Hypothalamus (tissue), 51 donors: ENCODE results near the gene TSPAN18.
A peak's percentile ranks its signal among the peaks of the same experiment; 100 is the strongest.
"Not testable (repeated sequence)": the region's sequence is repeated elsewhere in the genome, so short reads cannot be mapped to it uniquely, and the experiment has no call there.

Source experiments
- DNase-seq, 51 donors: peaks; one replicate each; lab custom pipeline; 2025; lab: John Stamatoyannopoulos, UW

TSPAN18 gene

DNA sequence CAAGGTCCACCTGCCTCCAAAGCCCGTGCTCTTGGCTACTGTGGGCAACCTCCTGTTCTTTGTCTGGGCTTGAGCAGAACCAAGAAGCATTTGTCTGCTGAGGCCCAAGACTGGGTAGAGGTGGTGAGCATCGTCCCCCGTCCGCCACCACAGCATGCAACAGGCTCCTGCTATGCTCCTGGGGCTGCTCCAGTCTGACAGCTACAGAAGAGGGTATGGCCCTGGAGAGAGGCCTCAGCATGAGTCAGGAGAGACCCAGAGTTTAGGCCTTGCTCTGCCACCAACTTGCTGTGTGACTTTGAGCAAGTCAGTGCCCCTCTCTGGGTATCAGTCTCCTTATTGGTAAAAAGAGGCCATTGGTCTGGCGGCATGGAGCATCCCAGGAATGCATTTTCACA is 132.8 kb downstream of the TSPAN18 start:
- no peak for DNase-seq

DNA sequence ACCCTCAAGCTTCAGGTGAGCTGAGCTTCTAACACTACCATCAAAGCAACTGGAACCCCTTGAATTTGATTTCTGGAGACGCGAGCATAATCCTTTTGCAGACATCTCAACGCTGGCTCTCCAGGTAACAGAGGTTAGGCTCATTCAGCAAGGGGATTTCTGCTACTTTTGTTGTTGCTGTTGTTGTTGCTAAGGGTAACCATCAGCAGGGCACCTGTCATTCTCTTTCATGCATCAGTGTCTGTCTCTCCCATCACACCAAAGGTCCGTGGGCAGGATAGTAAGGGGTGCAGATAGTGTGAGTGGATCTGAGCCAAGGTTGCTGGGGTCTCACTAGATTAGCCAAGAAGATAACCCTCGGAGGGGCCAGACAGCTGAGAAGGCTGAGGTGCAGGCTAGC is 133.6 kb downstream of the TSPAN18 start:
- no peak for DNase-seq

DNA sequence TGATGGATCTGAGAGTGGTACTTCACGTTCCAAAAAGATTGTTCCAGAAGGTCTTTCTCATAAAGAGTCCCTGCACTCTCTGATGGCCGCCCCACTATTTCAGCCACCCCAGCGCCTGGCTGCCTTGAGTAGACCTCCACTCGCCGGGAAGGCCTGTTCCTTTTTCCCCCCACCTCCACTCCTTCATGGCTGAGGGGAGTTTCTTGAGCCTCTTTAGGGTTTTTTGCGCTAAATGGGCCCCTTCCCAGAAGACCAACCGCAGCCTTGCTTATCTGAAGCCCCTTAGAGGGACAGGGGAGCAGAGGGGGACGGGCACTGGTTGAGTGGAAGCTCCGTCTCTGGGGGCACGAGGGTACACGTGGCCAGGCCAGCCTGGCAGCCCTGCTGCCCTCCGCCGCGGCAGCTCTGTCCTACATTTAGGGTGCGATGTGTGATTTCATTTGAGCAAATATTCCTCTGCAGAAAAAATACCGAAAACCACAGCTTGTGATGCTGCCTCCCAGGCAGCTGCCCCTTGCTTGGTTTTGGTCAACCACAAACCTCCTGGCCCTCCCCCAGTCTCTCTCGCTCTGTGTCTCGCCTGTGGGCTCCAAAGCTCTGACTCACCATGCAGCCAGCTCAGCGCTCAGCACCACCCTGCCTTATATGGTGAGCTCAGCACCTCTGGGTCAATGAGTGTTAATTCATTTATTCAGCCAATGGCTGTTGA is 135.2 kb downstream of the TSPAN18 start:
- DNase-seq, result peak in 8 of 51 donors; percentile 4 to 50 (median 7)

DNA sequence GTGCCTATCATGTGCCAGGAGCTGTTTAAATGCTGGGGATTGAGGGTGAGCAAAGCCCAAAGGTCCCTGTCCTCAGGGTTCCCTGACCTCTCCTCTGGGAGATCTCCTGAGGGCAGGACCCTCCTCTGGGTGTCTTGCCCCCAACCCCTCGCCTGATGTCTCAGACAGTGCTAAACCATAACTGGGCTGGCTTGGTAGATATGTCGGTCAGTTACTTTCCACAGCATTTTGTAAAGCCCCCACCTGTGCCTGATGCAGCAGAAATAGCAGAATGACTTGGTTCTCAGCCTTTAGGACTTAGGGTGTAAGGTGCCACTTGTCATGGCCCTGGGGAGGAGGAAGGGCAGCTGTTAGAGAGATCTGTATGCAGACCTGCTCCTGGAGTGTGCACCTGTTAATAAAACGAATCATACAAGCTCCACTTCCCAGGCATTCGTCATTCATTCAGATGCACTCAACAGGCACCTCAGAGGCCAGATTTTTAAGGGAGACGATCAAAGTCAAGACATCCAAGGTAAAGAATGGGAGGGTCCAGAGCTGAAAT is 135.9 kb downstream of the TSPAN18 start:
- peak in 1 of 51 donors; percentile 9 for DNase-seq

DNA sequence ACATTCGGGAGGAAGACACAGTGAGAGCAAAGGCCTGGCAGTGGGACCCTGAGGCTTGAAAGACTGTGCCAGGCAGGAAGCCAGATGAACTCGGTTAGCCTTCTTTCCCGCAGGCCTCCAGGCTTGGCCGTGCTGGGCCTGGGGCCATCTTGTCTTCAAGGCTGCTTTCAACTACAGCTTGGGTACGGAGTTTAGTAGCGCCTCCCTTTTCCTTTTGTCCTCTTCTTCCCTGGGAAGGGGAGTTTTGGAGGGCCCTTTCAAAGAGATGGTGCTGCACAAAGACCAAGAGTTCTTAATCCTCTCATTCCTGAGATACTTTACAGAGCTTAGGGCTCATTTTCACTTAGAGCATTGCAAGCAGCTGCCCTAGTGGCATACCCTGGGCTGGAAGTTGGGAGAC is 136.5 kb downstream of the TSPAN18 start:
- DNase-seq, result peak in 4 of 51 donors; percentile 8 to 29 (median 19)

DNA sequence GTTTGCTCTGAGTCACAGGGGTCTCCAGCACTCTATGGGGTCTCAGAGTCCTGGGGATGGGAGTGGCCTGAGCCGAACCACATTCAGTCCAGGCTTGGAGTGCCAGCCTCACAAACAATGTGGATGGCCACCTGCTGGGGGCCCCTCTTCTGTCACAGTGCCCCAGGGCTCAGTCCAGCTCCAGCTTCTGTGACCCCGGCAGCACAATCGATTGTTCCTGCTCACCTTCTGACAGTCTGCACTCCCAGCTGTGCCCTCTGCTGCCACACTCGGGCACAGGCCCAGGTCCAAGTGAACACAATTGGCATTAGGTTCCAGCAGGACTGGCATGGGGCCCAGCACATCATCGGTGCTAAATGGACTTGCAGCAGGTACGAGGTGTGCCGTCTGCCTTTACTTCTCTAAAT is 139.1 kb downstream of the TSPAN18 start:
- peak in 2 of 51 donors; percentile 5 to 6 for DNase-seq

DNA sequence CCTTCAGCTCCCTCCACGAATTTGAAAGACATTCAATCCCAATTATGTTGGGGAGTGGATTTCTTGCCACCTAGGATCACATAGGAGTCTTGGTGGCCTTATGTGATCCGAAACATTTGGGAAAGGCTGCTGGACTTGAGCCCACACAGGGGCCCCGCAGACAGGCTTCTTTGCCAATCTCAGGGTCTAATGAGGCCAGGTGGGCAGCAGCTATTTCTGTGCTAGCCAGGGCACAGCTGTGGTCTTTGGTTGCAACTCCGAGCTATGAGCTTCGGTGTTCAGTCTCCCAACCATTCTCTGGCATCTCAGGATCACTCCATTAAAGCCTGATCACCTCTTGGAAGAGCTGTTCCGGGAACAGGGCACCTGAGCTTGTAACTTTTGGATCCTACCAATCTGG is 139.5 kb downstream of the TSPAN18 start:
- DNase-seq, result no peak

DNA sequence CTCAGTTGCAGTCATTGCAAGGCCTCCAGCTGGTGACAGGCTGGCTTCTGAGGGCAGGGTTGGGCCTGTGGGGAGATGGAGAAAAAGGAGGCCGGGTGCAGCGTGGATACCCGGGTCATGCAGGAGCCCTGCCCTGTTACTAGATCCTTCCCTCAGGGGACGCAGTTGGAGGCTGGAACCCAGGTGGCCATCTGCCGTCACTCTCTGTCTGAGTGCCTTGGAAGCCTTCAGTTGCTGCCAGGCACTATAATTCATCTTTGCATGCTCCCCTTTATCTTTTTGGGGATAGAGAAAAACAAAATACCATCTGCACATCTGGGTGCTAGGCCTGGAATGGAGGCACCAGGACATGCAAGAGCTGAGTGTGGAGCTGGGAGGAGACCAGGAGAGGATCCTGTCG is 141.3 kb downstream of the TSPAN18 start:
- DNase-seq, result no peak

DNA sequence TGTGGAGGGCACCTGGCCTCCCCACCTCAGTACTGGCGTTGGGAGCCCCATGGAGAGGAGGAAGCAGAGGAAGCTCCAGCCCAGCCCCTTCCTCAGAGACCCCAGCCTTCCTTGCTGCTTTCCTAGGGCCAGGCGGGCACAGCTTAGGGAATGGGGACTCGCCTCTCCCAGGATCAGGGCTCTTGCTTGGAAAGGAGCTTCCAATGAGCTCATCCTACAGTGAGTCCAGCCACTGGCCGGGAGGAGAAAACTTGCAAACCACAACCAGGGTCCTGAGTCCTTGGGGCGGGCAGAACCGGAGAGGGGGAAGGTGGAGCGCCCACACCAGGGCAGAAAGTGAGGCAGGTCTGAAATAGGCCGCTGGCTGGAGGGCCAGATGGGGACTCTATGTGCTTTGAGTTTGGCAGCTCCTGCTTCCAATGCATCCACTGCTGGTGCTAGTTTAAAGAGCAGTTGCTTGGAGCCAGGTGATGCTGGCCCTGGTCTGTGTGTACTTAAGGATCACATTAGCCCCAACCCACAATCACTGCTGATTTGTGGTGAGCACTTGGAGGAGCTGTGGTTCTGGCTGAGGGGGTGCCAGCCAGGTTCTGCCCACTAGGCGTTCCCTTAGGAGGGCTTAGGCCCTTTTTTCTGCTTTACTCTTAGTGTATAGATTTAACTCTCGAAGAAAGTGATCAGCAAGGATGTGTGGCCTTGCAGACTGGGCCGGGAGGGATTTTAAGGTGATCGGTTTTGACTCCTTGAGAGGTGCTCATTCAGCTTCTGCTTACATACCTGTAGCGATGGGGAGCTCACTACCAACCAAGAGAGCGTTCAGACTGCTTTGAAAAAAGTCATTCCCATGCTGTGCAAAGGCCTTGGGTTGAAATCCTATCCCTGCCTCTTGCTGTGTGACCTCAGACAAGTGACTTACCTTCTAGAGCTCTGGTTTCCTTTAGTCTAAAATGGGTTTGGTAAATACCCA is 142.0 kb downstream of the TSPAN18 start:
- no peak for DNase-seq

DNA sequence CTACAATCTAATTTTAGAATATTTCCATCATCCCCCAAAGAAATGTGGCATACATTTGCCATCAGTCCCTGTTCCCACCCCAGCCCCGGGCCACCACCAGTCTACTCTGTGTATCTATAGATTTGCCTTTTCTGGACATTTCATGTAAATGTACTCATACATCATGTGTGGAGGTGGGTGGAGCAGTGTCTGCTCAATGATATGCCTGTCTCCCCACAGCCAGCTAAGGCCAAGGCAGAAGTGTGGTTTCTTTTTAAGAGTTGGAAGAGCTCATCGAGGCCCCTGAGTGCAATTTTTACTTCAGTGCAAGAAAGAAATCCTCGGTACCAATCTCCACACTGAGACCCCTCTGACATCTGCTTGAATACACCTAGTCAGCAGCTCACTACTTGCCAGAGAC is 143.4 kb downstream of the TSPAN18 start:
- DNase-seq, result no peak

DNA sequence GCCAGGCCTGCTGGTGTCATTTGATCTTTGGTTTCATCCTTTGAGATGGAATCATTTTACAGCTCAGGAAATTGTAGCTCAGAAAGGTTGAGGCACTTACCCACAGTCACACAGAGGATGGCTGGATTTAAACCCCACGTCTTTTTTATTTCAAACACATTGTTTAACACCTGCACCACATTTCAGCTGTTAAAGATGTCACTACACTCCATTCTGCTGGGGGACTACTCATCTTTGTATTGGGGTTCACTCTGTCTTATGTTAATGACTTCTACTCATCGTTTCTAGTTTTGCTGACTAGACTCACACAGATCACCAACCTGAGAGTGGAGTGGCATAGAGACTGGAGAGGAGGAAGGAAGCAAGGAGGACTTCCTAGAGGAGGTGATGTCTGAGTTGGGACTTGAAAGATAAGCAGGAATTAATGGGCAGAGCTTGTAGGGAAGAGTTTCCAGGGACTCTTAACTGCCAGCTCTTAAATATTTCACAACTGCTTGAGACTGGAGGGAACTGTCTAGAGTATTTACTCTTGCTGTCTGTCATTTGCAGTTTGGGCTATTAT is 143.9 kb downstream of the TSPAN18 start:
- DNase-seq, result no peak

DNA sequence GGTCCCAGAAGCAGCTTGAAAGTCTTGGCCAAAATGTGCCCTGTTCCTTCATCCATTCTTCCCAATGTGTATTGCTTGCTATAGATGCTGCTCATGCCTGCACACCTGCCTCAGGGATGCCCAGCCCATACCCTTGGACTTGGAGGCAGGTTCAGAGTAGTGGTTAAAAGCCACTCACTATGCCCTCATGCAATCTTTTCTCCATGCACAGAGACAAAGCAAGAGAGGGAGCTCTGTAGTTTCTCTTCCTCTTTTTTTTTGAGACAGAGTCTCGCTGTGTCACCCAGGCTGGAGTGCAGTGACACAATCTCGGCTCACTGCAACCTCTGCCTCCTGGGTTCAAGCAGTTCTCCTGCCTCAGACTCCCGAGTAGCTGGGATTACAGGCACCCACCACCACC is 144.9 kb downstream of the TSPAN18 start:
- not testable (repeated sequence) for DNase-seq

DNA sequence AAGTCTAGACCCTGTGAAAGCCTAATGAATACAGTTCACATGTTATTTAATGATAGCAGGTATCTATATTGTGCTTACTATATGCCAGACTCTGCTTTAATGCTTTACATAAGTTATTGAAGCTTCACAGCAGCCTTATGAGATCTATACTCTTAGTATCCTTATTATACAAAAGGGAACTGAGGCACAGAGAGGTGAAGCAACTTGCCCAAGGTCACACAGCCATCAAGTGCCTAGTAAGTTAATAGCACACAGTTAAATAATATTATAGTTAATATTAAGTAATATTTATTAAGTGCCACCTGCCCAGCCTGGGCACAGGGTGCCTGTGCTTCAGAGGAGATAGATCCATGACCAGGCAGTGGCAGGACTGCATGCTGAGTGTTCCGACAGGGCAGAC is 145.8 kb downstream of the TSPAN18 start:
- no peak for DNase-seq

DNA sequence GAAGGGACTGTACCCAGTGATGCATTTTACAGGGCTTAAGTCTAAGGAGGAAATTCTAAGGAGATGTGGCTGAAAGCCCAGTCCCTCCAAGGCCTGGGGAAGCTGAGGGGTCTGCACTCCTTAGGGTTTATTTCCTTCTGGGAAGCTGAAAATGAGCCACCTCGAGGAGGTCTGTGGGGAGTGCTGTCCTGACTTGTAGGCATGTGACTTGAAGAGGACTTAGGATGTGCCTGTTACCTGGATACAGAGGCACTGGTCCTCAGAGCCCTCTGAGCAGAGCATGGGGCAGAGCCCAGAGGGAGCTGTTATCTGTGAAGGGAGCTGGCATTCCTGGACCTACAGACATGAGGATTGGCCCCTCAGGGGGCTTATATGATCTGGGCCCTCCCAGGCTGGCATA is 146.8 kb downstream of the TSPAN18 start:
- peak in 2 of 51 donors; percentile 14 to 28 for DNase-seq

DNA sequence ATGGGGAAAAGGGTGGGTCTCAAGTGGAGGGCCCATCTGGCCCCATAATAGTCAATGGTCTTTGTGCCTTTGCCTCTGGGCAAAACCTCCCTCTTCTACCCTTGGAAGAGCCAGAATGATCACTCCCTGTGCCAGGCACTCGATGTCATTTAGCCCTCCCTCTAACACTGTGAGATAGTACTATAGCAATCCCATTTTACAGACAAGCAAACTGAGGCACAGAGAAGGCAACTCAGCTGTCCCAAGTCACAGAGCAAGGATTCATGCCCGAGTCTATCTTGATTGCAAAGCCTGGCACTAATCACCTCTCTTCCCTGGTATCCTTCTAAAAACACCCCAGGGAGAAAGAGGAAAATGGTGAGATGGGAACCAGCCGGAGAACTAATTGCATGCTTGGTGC is 147.5 kb downstream of the TSPAN18 start:
- no peak for DNase-seq

DNA sequence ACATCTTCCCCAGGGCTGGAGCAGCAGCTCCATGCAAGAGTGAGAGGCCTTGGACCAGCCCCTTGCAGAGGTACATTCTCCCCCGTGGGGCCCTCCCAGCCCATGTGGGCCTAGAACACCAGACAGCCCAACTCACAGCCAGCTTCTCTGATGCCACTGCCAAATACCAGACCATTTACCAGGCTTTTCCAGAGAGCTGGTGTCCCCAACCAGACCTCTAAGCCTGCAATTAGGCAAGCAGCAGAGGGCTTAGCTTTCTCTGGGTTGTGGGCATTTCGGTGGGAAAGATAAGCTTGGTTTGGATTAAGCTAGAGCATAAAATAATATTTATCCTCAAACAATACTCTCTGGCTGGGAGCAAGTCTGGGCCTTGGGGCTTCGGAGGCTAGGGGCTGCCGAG is 148.3 kb downstream of the TSPAN18 start:
- DNase-seq, result no peak

DNA sequence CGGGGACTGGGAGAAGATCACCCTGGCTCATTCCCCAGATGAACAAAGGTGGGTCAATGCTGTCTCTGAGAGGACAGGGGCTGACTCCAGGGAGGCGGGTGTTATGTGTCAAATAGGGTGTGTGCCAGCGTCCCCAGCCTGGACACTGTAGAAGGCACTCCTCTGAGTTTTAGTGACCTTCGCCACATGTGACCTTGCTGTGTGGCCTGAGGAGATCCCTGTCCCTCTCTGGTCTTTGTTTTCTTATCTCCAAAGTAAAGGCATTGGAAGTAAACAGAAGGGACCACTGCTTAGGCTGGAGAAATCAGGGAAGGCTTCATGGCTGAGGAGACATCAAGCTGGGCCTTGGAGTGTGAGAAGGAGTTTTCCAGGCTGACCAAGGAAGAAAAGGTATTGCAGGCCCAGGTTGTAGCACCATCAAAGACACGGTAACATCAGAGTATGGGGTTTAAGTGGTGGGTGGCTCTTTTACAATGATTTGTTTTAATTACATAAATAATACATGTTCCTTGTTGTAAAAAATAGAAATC is 149.5 kb downstream of the TSPAN18 start:
- DNase-seq, result no peak

DNA sequence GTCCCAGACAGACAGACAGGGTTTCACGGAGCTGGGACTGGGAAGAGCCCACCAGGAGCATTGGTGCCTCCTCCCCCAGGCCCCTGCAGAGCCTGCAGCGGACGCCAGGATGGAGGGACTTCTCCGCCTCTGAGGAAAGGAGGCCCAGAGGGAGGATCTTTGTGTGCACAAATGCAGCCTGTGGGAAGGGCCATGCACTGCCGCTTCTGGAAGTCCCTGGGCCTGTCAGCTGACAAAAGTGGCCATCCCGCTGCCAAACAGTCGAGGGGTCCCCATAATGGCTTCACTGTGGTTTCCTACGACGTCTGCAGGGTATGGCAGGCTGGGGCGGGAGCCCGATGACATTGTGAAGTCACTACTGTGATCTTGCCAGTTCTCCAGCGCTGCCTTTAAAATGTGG is 150.1 kb downstream of the TSPAN18 start:
- DNase-seq, result no peak

DNA sequence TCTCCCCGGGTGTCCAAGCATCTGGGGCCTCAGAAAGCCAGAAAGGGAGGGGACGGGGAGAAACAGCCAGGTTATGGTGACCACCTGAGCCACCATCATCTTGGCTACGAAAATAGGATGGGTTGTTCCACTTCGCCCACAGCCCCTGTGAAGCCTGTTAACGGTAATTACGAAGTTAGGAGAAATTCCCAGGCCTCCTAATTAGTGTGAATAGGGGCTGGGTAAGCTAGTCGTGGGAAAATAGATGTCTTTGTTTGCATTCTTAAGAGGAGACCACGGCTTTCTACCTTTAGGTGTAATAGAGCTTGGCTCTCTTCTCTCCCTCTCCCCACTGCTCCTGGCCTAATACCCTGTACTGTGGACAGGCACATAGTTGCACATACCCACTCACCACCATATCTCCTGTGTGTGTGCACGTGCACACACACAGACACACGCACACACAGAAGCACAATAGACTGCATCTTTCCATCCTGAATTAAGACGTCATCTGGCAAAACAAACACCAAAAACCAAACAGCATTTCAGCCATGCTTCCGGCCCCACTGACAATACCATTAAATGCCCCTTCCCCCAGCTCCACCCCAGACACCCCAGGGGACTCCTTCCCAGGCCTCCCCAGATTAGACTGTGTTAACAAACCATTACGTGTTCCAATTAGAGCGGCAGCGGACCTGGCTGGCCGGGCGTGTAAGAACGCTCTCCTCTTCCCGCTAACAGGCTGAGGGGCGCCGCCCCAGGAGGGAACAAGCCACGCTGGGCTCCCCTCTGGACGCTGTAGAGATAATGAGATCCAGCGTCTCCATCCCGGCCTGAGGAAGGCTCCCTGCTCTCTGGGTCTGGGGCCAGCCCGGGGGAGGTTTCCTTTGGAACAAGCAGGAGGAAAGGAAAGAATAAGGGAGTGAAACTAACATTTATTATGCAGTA is 151.1 kb downstream of the TSPAN18 start:
- DNase-seq, result no peak

DNA sequence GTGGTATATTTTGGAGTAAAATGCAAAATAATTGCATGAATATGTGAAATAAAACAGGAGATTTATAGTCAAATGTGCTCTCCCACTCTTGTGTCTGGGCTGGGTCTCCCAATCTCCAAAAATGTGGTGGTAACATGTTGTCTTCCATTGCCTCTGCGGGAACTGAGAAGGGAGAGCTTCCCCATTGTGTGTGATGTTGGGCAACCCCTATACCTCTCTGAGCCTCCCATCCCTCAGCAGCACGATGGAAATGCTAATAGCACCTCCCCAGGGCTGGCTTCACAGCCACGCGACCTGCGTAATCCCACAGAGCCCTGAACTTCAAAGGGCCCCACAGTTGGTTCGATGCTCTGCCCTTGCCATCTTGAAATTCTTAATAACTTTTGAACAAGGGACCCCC is 151.9 kb downstream of the TSPAN18 start:
- no peak for DNase-seq
